GM19372 (cell line): Measurements from ENCODE around the gene CBX8.

Experiments
- ATAC-seq: cut with Tn5 transposase; IDR thresholded peaks from one replicate; pipeline ENCODE4 v1.9.1; 2021; ENCODE audit warnings: mild to moderate bottlenecking, low read depth, moderate library complexity; ENCODE audit not compliant: unreplicated experiment

The CBX8 gene

GRCh38 chr17:79808763-79809529, 12.1 kb upstream of the CBX8 start:
- ATAC-seq, result no peak

GRCh38 chr17:79806863-79807720, 10.2 kb upstream of the CBX8 start:
- ATAC-seq, result no peak

GRCh38 chr17:79806446-79806760, 9.5 kb upstream of the CBX8 start:
- no peak for ATAC-seq

- no peak for ATAC-seq
Measured at GRCh38 chr17:79804856-79805696, 8.2 kb upstream of the CBX8 start.

GRCh38 chr17:79803997-79804855, 7.3 kb upstream of the CBX8 start:
- no peak for ATAC-seq

GRCh38 chr17:79803421-79803996, 6.6 kb upstream of the CBX8 start:
- ATAC-seq, result no peak

- ATAC-seq, result no peak
Measured at GRCh38 chr17:79802736-79803420, 6.0 kb upstream of the CBX8 start.

GRCh38 chr17:79802039-79802735, 5.3 kb upstream of the CBX8 start:
- no peak for ATAC-seq

GRCh38 chr17:79801156-79802038, 4.5 kb upstream of the CBX8 start:
- ATAC-seq, result no peak

GRCh38 chr17:79800325-79801155, 3.7 kb upstream of the CBX8 start:
- ATAC-seq, result no peak

GRCh38 chr17:79799538-79800324, 2.9 kb upstream of the CBX8 start:
- no peak for ATAC-seq

GRCh38 chr17:79799174-79799537, 2.3 kb upstream of the CBX8 start:
- ATAC-seq, result no peak

GRCh38 chr17:79798299-79799173, 1.7 kb upstream of the CBX8 start:
- ATAC-seq, result no peak

GRCh38 chr17:79797492-79798298, 818 bp upstream of the CBX8 start:
- ATAC-seq, result peak; percentile 18
